CD4-positive, alpha-beta T cell treated with Interleukin-2 at 100 ng/mL for 4 hours (primary cell): ENCODE results near the gene ENPP4.
"Not testable (repeated sequence)": the region's sequence is repeated elsewhere in the genome, so short reads cannot be mapped to it uniquely, and the experiment has no call there.

Experiments used
- DNase-seq: peaks from one replicate; pipeline ENCODE4 v3.0.0-alpha.2; 2020; ENCODE audit warnings: low spot score

ENPP4 gene, protein sequence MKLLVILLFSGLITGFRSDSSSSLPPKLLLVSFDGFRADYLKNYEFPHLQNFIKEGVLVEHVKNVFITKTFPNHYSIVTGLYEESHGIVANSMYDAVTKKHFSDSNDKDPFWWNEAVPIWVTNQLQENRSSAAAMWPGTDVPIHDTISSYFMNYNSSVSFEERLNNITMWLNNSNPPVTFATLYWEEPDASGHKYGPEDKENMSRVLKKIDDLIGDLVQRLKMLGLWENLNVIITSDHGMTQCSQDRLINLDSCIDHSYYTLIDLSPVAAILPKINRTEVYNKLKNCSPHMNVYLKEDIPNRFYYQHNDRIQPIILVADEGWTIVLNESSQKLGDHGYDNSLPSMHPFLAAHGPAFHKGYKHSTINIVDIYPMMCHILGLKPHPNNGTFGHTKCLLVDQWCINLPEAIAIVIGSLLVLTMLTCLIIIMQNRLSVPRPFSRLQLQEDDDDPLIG

DNA sequence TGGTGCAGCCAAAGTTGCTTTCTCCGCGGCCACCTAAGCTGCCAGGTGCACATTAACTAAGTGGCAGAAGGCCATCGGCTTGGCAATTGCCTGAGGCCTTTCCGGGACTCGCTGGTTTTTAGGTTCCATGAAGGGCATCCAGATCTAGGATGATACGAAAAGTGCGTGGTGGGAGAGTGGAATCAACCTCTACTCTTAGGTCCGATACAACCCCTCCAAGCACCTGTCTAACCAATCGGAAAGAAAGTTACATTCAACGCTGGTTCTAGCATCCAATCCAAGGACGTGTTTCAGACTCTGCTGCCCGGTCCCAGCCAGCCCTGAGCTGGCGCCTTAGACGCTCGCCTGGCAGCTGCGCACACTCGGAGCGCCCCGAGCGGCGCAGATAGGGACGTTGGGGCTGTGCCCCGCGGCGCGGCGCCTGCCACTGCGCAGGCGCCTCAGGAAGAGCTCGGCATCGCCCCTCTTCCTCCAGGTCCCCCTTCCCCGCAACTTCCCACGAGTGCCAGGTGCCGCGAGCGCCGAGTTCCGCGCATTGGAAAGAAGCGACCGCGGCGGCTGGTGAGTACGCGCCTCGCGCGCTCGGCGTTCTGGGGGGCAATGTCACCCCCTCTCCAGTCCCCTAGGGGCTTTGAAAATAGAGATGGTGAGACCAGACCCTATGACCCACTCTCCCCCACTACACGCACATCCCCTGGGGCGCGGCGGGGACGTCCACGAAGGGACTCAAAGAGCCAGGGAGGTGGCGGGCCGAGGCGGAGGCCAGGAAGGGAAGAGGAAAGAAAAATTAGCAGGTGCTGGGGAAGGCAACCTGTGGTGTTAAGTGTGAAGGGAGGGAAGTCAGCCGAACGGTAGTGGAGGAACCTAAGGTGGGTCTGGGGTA, at the start of gene ENPP4:
Gene ENPP4 (plus strand): TSS at position 361 of the 883 bp plus-strand sequence. CDS start 9,595 bp downstream, outside the sequence.
- DNase-seq = peak; percentile 97

DNA sequence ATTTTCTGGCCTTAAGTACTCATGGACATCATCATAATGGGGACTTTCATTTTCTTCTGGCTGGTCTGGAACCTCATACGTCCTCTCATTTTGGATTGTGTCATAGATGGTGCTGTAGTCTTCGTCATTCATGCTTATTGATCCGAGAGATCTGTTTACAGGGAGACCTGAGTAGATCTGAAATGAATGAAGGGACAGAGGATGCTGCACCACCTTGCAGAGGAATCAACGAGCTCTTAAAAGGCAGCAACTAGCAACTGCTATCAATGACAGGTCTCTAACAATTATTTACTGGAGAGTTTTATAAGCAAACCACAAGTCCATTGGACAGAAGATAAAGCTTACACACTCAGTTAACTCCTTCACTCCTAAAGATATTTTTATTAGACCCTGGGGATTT, 49.7 kb upstream of the ENPP4 start:
- no peak for DNase-seq

DNA sequence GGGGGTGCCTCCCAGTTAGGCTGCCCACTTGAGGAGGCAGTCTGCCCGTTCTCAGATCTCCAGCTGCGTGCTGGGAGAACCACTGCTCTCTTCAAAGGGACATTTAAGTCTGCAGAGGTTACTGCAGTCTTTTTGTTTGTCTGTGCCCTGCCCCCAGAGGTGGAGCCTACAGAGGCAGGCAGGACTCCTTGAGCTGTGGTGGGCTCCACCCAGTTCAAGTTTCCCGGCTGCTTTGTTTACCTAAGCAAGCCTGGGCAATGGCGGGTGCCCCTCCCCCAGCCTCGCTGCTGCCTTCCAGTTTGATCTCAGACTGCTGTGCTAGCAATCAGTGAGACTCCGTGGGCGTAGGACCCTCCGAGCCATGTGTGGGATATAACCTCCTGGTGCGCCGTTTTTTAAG, 44.1 kb upstream of the ENPP4 start:
- not testable (repeated sequence) for DNase-seq

- peak; percentile 61 for DNase-seq
These were observed 39.4 kb upstream of the ENPP4 start for GRCh38 chr6:46090115-46091079.

GRCh38 chr6:46091080-46091478, 38.7 kb upstream of the ENPP4 start:
- DNase-seq = no peak

DNA sequence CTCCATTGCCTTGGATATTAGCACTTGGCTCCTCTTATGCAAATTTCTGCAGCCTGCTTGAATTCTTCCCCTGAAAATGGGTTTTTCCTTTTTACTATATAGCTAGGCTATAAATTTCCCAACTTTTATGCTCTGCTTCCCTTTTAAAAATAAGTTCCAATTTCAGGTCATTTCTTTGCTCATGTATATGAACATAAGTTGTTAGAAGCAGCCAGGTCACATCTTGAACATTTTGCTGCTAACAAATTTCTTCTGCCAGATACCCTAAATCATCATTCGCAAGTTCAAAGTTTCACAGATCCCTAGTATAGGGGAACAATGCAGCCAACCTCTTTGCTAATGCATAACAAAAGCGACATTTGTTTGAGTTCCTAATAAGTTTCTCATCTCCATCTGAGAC, 34.5 kb upstream of the ENPP4 start:
- no peak for DNase-seq

GRCh38 chr6:46097366-46097765, 32.4 kb upstream of the ENPP4 start:
- no peak for DNase-seq

GRCh38 chr6:46098678-46099077, 31.1 kb upstream of the ENPP4 start:
- no peak for DNase-seq

GRCh38 chr6:46099952-46100351, 29.8 kb upstream of the ENPP4 start:
- DNase-seq = no peak

DNA sequence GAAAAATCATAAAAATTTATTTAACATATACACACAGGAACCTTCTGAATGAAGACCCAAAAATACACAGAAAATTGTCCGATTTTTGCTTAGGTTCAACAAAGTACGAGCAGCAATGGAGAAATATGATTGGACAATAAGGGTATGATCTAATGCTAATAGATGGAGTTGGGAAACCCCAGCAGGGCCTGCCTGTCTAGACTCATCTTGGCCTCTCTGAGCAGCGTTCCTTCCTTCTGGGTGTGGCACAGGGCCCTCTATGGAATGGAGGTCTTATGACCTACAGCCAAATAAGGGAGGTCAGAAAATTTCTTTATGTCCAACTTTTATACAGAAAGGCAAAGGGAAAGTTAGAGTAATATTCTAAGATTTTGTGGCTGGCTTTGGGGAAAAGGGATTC, 27.7 kb upstream of the ENPP4 start:
- no peak for DNase-seq

DNA sequence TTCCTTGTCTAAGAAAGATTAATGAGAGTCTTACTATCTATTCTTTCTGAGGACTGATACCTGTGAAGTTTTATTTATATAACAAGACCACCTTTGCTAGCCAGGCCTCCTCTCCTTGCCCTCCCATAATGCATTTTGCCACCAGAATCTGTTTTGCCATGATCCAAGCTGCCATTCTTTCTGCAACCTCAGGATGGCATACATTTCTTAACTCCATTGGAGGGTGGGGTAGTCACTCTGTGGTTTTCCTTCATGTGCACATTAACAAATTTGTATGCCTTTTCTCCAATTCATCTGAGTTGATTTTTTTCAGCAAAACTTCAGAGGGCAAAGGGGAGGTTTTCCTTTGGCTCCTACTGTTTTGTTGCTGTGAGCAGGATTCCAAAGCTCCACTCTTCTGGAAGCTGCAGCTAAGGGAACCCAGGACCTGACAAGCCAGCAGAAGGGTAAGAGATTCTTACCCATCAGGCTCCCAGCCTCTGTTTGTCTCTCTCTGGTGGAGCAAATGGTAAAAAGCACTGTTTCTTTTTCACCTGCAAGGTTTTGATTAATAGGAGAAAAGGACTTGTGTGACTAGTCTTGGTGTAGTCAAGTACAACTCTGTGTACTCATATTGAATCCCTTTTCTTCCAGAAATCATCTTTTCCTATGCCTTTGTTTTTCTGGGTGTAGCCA, 26.2 kb upstream of the ENPP4 start:
- DNase-seq = no peak

DNA sequence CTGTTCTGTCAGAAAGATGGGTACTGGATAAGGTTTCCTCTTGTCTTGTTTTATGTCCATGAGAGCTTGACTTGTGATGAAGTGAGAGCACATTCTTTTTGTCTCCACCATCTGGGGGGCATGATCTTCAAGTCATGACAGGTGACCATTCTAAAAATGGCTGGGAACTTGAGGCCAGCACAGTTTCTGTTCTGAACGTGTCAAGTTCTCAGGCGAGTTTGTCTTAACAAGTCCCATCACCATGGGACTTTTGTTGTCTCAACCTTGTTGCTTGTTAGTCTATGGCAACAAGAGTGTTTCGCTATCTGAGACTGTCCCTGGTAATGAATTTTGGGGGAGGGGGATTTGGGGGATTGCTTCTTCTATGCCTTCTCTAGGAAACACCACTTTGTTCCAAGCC, 25.6 kb upstream of the ENPP4 start:
- DNase-seq = no peak

- no peak for DNase-seq
These were observed 24.2 kb upstream of the ENPP4 start for GRCh38 chr6:46105568-46105967.

- DNase-seq = no peak
These were observed 16.4 kb upstream of the ENPP4 start for GRCh38 chr6:46113370-46113769.

DNA sequence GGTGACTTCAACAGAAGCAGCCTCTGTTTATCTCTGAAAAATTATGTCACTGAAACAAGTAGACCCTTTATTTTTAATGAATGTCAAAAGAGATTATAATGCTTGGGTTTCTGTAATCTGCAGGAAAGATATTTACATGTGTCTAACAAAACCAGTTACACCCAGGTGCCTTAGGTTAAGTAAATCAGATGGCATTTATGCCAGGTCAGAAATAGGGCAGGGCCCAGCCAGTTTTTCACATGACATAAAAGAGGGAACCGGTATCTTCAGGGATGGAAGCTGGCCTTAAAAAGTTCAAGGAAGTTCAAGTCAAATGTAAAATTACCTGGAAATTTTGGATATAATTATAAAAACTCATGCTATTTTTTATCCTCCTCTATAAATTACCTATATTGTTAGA, 14.2 kb upstream of the ENPP4 start:
- no peak for DNase-seq

DNA sequence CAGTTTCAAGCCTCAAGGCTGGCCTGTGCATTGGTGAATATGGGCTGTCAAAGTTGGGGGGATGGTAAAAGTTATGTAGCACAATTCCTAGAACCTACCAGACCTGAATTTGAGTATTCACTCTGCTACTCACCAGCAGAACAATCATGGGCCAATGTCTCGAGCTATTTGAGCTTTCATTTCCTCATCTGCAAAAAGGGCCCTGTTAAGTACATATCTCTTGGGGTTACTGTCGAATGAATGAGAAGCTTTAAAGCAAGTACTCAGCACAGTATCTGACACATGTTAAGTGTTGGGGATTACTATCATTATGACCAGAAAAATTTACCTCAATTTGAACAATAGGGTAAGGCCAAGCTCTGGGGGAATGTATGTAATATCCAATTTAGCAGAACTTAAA, 13.5 kb upstream of the ENPP4 start:
- no peak for DNase-seq

- DNase-seq = no peak
These were observed 11.6 kb upstream of the ENPP4 start for GRCh38 chr6:46118157-46118556.

GRCh38 chr6:46118836-46119235, 11.0 kb upstream of the ENPP4 start:
- no peak for DNase-seq

GRCh38 chr6:46119679-46120078, 10.1 kb upstream of the ENPP4 start:
- DNase-seq = not testable (repeated sequence)

DNA sequence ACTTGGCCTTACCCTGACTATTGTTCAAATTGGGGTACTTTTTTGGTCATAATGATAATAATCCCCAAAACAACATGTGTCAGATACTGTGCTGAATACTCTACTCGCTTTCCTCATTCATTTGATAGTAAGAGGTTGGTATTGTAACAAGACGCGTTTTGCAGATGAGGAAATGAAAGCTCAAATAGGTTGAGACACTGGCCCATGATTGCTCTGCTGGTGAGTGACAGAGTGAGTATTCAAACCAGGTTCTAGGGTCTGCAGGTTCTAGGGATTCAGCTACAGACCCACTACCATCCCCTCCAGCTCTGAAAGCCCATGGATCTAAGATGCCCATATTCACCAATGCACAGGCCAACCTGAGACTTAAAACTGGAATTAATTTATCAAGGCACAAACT, 1.3 kb upstream of the ENPP4 start:
- DNase-seq = no peak

GRCh38 chr6:46129291-46129628, 529 bp upstream of the ENPP4 start:
- no peak for DNase-seq
